Activated naive CD8-positive, alpha-beta T cell treated with anti-CD3 and anti-CD28 coated beads, Interleukin-2, amount 50 U/mL, for 24 hours (primary cell): ENCODE results near the gene THOC1.
"Not testable (repeated sequence)": the region's sequence is repeated elsewhere in the genome, so short reads cannot be mapped to it uniquely, and the experiment has no call there.

Experiments
- ATAC-seq: fragments of 150-1000 bp; cut with Tn5 transposase; one replicate; pipeline ENCODE4 v1.10.0; 2021
- DNase-seq: peaks from one replicate; pipeline ENCODE4 v3.0.0; 2021
- H3K27ac Mint-ChIP-seq: one replicate; pipeline ENCODE4 v1.8.0; 2021; ENCODE audit warnings: mild to moderate bottlenecking, mixed read lengths
- H3K27me3 Mint-ChIP-seq: one replicate; pipeline ENCODE4 v1.8.0; 2021; ENCODE audit warnings: mixed read lengths
- H3K36me3 Mint-ChIP-seq: one replicate; pipeline ENCODE4 v1.8.0; 2021; ENCODE audit warnings: low read depth, mixed read lengths
- H3K4me1 Mint-ChIP-seq: one replicate; pipeline ENCODE4 v1.8.0; 2021; ENCODE audit warnings: mixed read lengths
- H3K4me3 Mint-ChIP-seq: one replicate; pipeline ENCODE4 v1.8.0; 2021; ENCODE audit warnings: mild to moderate bottlenecking, moderate library complexity, mixed read lengths
- H3K9me3 Mint-ChIP-seq: one replicate; pipeline ENCODE4 v1.8.0; 2021; ENCODE audit warnings: mixed read lengths

Gene THOC1

DNA sequence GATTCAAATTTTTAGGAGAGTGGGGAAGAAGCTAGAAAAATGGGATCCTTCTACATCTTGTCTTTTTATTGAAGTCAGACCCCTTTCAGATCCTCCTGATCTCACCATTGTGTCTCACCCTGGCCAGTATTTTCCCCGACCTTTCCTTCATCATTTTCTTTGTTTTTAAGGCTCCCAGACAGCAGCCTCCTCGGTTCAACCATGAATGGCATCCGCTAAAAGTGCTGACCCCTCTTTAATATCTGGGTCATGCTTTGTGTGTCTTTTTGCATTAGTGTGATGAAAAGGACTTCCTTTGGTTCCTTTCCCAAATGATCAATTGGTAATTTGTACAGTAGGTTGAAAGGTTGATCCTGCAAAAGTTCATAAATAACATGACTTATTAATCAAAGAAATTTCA, 26.7 kb upstream of the THOC1 start:
- Mint-ChIP-seq H3K9me3 (no peaks in the 10 kb centered on the region), H3K4me1 (no peaks in the 10 kb centered on the region), H3K27ac (no peak overlapping the region), H3K4me3 (no peak overlapping the region), H3K27me3 (peaks cover 7% of the 10 kb centered on the region), H3K36me3 (no peaks in the 10 kb centered on the region)
- no peak for DNase-seq
- no peak for ATAC-seq

DNA sequence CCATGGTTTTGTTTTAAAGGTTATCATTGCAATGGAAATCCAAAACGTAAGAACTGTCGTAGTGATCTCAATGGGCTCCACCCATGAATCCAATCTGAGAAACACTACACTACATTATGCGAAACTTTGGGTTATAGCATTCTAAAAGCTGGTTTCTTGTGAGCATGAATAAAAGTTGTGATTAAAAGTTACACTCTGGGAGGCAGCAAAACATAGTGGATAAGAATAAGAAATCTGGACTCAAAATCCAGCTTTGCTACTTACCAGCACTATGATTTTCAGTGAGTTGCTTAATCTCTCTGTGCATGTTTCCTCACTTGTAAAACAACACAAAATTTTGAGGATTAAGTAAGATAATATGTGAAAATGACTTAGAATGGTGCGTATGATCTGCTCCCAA, 25.7 kb upstream of the THOC1 start:
- Mint-ChIP-seq H3K27me3 (peaks cover 10% of the 10 kb centered on the region), H3K9me3 (no peaks in the 10 kb centered on the region), H3K4me1 (no peaks in the 10 kb centered on the region), H3K4me3 (no peak overlapping the region), H3K27ac (no peak overlapping the region), H3K36me3 (no peaks in the 10 kb centered on the region)
- ATAC-seq = no peak
- no peak for DNase-seq

DNA sequence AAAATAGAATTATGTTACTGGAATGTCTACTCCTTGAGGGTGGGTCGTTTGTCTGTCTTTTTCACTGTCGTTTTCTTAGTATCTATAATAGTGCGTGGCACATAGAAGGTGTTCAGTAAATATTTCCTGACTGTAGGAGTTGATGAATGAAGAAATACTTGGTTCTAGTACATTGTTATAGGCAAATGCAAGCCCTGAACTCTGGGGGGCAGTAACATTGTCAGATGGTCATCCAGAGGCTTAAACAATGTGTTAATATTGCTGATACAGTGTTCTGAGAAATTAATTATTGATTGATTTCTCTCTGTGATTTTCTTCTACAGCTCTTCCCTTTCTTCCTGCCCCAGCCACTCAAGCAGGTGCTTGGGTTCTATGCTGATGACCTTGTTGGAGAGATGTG, 24.4 kb upstream of the THOC1 start:
- no peak overlapping the region for H3K27ac Mint-ChIP-seq
- no peaks in the 10 kb centered on the region for H3K4me1 Mint-ChIP-seq
- peaks cover 12% of the 10 kb centered on the region for H3K27me3 Mint-ChIP-seq
- H3K9me3 Mint-ChIP-seq = no peaks in the 10 kb centered on the region
- DNase-seq (no peak), ATAC-seq (no peak)
- no peak overlapping the region for H3K4me3 Mint-ChIP-seq
- no peaks in the 10 kb centered on the region for H3K36me3 Mint-ChIP-seq

DNA sequence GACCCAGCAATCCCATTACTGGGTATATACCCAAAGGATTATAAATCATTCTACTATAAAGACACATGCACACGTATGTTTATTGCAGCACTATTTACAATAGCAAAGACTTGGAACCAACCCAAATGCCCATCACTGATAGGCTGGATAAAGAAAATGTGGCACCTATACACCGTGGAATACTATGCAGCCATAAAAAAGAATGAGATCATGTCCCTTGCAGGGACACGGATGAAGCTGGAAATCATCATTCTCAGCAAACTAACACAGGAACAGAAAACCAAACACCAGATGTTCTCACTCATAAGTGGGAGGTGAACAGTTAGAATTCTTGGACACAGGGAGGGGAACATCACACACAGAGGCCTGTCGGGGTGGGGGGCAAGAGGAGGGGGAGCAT, 22.1 kb upstream of the THOC1 start:
- H3K9me3 Mint-ChIP-seq, H3K36me3 Mint-ChIP-seq, H3K27ac Mint-ChIP-seq, ATAC-seq, DNase-seq, H3K4me3 Mint-ChIP-seq: not testable (repeated sequence)
- peaks cover 15% of the 10 kb centered on the region for H3K4me1 Mint-ChIP-seq
- peaks cover 14% of the 10 kb centered on the region for H3K27me3 Mint-ChIP-seq

DNA sequence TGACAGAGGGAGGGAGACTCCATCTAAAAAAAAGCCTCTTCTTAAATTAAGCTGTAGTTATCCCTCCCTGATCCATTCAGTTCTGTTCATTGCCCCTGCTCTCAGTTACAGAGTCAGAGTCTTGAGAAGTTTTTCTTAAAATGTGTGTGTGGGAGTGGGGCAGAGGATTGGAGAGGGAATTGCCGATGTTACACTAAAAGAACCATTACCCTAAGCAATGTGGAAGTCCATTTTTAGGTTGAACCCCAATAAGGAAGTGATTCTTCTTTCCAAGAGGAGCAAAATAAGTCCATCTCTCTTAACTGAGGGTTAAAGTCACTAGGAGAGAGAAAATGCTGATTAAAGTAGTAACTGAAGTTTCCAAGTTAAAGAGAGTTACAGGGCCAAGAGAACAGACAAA, 21.2 kb upstream of the THOC1 start:
- H3K36me3 Mint-ChIP-seq = no peaks in the 10 kb centered on the region

DNA sequence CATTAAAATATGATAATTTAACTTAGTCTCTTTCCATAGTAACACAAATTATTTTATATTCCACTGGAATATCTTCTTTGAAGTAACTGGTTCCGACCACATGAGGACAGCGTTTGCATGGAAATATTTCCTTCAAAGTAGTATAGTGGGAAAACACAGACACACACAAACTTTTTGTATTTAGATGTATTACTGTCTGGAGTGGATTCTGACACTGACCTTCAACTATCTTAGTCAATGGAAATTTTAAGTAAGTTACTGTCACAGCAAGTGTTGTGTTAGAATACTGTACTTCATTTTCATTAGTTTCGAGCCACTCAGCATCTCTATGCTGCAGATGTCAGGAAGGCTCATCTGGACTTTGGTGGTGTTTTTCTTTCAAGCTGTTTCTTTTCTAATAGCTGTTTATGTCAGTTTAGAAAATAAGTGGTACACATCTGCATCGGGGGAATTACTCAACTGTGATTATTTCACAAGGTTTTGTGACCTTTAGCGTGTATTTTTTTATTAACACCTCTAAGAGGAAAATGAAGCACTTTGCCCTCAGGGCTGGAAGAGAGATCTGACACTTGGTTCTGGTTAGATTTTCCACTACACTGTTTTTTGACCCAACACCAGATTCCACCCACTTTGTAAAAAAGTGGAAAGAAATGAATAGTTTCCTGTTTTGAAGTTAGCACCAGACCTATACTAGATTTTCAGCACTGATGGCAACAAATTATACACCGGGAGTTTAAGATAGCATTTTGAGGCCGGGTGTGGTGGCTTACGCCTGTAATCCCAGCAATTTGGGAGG, 18.9 kb upstream of the THOC1 start:
- H3K36me3 Mint-ChIP-seq = no peaks in the 10 kb centered on the region
- peak overlapping the region; percentile 72 for H3K27ac Mint-ChIP-seq
- peaks cover 23% of the 10 kb centered on the region for H3K27me3 Mint-ChIP-seq
- H3K9me3 Mint-ChIP-seq = no peaks in the 10 kb centered on the region
- H3K4me1 Mint-ChIP-seq = peaks cover 15% of the 10 kb centered on the region
- no peak for DNase-seq
- ATAC-seq = peak; percentile 78
- H3K4me3 Mint-ChIP-seq = no peak overlapping the region

More for the DNA sequence above, 21.2 kb upstream of the THOC1 start:
- H3K4me3 Mint-ChIP-seq = no peak overlapping the region
- no peaks in the 10 kb centered on the region for H3K9me3 Mint-ChIP-seq
- ATAC-seq (no peak), DNase-seq (no peak)
- H3K27me3 Mint-ChIP-seq = peaks cover 14% of the 10 kb centered on the region
- peaks cover 15% of the 10 kb centered on the region for H3K4me1 Mint-ChIP-seq
- no peak overlapping the region for H3K27ac Mint-ChIP-seq

DNA sequence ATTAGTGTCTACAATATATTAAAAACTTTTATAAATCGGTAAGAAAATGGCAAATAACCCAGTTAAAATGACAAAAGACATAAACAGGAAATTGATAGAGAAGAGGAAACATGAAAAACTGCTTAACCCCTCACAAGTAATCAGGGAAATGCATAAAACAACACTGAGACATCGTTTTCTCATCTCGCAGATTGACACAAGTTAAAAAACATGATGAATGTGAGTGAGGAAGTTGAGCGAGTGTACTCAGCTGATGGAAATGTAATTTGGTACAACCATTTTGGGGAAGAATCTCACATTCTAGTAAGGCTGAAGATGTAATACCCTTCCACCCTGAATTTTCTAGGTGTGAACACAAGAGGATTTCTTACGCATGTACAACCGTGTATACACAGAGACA, 18.0 kb upstream of the THOC1 start:
- DNase-seq = no peak
- no peak for ATAC-seq

DNA sequence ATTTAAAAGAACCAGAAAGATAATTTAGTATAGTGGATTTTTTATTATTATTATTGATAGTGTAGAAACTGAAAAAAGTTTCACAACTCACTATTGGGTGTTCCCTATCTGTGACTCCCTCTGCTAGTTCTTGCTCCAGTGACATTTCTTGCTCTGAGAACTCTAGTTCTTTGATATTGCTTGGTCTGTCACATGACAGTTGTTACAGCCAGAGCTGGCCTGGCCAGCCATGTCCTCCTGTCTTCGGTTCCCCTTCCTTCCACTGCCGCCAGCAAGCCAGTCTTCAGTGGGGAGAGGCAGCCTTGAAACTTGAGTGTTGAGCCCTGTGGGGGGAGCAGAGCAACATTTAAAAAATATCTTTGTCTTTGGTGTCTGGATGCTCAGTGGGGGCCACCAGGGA, 7.6 kb upstream of the THOC1 start:
- peaks cover 7% of the 10 kb centered on the region for H3K27me3 Mint-ChIP-seq
- no peaks in the 10 kb centered on the region for H3K9me3 Mint-ChIP-seq
- no peaks in the 10 kb centered on the region for H3K4me1 Mint-ChIP-seq
- ATAC-seq = no peak
- no peaks in the 10 kb centered on the region for H3K36me3 Mint-ChIP-seq
- H3K27ac Mint-ChIP-seq = no peak overlapping the region
- no peak overlapping the region for H3K4me3 Mint-ChIP-seq
- no peak for DNase-seq

More for the DNA sequence above, 18.0 kb upstream of the THOC1 start:
- peaks cover 32% of the 10 kb centered on the region for H3K27me3 Mint-ChIP-seq
- no peak overlapping the region for H3K4me3 Mint-ChIP-seq
- H3K9me3 Mint-ChIP-seq = no peaks in the 10 kb centered on the region
- no peaks in the 10 kb centered on the region for H3K36me3 Mint-ChIP-seq
- H3K27ac Mint-ChIP-seq = no peak overlapping the region
- peaks cover 15% of the 10 kb centered on the region for H3K4me1 Mint-ChIP-seq

DNA sequence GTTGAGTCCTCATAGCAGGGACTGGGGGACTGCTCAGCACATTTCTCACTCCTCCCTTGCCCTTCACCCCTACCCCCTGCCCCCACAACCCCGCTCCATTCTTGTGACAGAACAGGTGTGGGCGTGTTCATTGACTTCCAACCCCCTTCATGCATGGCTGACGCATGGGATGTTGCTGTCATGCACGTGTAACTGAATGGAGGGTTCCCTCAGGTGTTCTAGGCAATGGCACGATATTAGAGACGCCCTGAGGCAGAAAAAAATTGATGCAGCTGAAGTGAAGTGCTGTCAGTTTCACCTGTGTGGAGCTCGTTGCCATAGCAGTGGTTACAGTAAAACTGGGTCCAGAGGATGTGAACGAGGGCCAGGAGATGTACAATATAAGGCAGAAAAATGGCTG, 6.5 kb upstream of the THOC1 start:
- H3K9me3 Mint-ChIP-seq = no peaks in the 10 kb centered on the region
- H3K27ac Mint-ChIP-seq = no peak overlapping the region
- peaks cover 6% of the 10 kb centered on the region for H3K4me1 Mint-ChIP-seq
- no peak overlapping the region for H3K4me3 Mint-ChIP-seq
- no peak for ATAC-seq
- DNase-seq = no peak
- no peaks in the 10 kb centered on the region for H3K36me3 Mint-ChIP-seq
- peaks cover 2% of the 10 kb centered on the region for H3K27me3 Mint-ChIP-seq

DNA sequence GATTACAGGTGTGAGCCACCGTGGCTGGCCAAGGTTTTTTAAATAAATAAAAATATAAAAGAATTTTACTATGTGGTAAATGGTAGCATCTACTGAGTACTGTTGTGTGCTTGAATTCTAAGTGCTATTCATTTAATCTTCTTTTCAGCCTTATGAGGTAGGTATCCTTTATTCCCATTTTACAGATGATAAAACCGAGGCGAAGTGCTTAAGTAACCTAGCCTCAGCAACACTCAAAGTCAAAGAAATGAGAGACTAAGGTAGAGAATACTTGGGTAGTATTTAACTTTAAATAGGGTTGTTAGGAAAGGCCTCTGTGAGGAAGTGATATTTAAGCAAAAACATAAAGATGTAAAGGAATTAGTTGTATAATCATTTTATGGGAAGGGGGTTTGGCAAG, 5.7 kb upstream of the THOC1 start:
- Mint-ChIP-seq H3K9me3 (no peaks in the 10 kb centered on the region), H3K4me1 (peaks cover 13% of the 10 kb centered on the region), H3K27ac (no peak overlapping the region), H3K27me3 (no peaks in the 10 kb centered on the region), H3K4me3 (no peak overlapping the region), H3K36me3 (no peaks in the 10 kb centered on the region)
- DNase-seq (no peak), ATAC-seq (no peak)

DNA sequence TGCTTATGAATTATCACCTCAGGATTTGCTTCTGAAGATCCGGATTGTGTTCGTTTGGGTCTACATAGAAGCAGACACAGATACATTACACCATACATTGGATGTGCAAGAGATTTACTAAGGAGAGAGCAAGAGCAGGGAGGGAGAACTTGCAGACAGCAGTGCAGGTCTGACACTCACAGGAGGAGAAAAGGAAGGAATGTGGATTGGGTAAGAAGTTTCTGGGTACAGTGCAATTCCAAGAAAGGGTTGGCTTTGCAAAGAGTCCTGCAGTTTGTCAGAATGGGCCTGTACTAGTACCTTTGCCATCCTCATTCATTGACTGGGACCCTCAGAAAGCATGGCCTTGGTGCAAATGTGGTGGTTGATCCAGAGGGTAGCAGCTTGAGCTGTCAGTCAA, 4.8 kb upstream of the THOC1 start:
- Mint-ChIP-seq H3K27ac (no peak overlapping the region), H3K9me3 (no peaks in the 10 kb centered on the region), H3K27me3 (peaks cover under 1% of the 10 kb centered on the region), H3K4me1 (peaks cover 20% of the 10 kb centered on the region), H3K36me3 (no peaks in the 10 kb centered on the region), H3K4me3 (no peak overlapping the region)
- DNase-seq (no peak), ATAC-seq (no peak)

DNA sequence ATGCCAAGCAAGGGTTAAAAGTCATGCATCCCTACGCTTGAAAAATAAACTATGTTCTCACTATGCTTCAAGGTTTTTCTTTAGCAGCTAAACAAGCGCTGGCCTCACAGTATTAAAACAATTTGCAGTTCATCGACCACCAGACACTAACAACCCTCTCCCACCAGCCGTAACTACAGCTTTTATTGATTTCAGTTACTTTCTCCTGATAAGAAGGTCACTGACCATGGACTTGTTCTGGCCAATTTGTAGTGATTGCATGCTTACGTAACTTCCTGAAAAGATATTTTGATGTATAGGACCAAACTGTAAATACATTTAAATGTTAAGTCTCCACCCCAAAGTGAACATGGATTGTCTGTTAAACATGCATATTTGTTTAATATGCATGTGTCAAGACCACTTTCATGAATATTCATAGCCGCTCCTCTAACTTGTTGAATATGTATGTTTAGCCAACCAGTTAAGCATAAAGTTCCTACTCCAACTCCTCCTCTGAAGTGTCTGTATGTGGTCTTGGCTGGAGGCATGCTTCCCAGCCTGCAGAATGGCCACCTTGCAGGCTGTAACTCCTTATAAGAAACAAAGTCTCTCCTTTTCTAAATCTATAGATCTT, 1.7 kb upstream of the THOC1 start:
- H3K4me3 Mint-ChIP-seq = peak overlapping the region; percentile 98
- ATAC-seq (no peak), DNase-seq (no peak)
- no peaks in the 10 kb centered on the region for H3K9me3 Mint-ChIP-seq
- peak overlapping the region; percentile 32 for H3K27ac Mint-ChIP-seq
- H3K4me1 Mint-ChIP-seq = peaks cover 37% of the 10 kb centered on the region
- H3K27me3 Mint-ChIP-seq = peaks cover 1% of the 10 kb centered on the region
- peaks cover 7% of the 10 kb centered on the region for H3K36me3 Mint-ChIP-seq

DNA sequence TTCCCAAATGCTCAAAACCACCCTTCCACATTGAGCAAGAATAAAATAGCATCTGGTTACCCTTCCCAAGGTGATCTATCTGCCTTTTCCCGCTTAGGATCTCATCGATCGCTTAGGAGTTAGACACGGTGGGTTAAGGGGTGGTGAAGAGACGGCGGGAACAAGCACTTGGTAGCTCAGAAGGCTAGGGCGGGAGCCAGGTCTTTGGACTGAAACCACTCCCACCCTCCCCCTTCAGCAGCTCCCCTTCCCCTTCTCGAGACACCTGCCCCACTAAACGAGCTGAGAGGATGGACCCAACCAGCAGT, 513 bp downstream of the THOC1 start:
- H3K4me1 Mint-ChIP-seq = peaks cover 37% of the 10 kb centered on the region
- DNase-seq (no peak), ATAC-seq (no peak)
- H3K36me3 Mint-ChIP-seq = peaks cover 19% of the 10 kb centered on the region
- H3K27me3 Mint-ChIP-seq = peaks cover 1% of the 10 kb centered on the region
- H3K27ac Mint-ChIP-seq = peak overlapping the region; percentile 100
- peak overlapping the region; percentile 98 for H3K4me3 Mint-ChIP-seq
- no peaks in the 10 kb centered on the region for H3K9me3 Mint-ChIP-seq

DNA sequence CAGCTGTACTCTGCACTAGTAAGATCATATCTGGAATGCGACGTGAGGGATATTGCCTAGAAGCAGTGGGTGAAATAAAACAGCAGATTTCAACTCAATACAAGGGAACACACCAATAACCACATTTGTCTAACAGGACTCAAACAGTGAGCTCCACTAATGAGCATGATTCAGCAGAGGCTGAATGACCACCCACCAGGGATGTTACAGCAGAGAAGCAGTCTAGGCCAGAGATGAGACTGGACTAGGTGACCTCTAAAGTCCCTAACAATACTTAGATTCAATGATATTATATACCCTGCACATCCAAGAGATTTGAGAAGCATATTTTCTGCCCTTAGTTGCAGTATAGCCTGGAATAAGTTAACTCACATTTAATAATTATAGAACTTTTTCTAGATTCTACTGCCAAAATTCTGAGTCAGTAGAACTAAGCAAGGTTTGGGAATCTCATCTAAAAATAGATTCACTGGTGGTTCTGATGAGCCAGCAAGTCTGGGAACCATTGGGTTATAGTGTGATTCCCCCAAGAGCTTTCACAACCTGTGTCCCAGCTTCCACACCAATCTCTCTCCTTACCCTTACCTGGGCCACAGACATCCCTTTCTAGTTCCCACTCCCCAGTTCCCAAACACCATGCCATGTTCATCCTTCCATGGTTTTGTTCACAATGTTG, 6.3 kb downstream of the THOC1 start:
- H3K4me1 Mint-ChIP-seq = peaks cover 11% of the 10 kb centered on the region
- ATAC-seq = no peak
- DNase-seq = no peak
- H3K9me3 Mint-ChIP-seq = no peaks in the 10 kb centered on the region
- H3K4me3 Mint-ChIP-seq = no peak overlapping the region
- H3K36me3 Mint-ChIP-seq = peaks cover 42% of the 10 kb centered on the region
- H3K27me3 Mint-ChIP-seq = no peaks in the 10 kb centered on the region
- no peak overlapping the region for H3K27ac Mint-ChIP-seq

DNA sequence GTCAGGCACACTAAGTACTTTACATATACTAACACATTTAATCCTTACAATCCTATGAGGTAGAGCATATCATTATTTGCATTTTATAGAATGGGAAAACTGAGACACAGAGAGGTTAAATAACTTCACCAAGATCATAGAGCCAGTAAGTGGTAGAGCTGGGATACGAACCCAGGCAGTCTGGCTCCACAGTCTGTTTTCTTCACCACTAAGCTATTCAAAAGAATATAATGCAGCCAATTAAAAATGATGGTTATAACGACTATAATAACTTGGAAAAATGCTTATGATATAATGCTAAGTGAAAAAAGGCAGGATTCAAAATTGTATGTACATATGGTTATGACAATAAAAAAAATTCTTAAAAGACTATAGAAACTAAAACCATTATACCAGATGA, 7.3 kb downstream of the THOC1 start:
- Mint-ChIP-seq H3K9me3 (no peaks in the 10 kb centered on the region), H3K4me1 (peaks cover 2% of the 10 kb centered on the region), H3K36me3 (peaks cover 45% of the 10 kb centered on the region), H3K4me3 (no peak overlapping the region), H3K27me3 (no peaks in the 10 kb centered on the region), H3K27ac (no peak overlapping the region)
- no peak for ATAC-seq
- DNase-seq = no peak
